ENCODE results near the gene SMIM26. TPM values are rescaled to one million over a fixed set of nuclear protein-coding genes. Genes with fewer than 3 reads are reported as not detected.
A peak's percentile ranks its signal among the peaks of the same experiment; 100 is the strongest.

SMIM26 gene
- total and polyA plus RNA-seq, 2 of the 13 experiments (the other 11 are each of a cell fraction or from before 2014, with no cell fraction given) = 214 to 249 TPM

GRCh38 chr20:18587665-18588573 is 20.7 kb downstream of the SMIM26 start, which contains the start of gene DTD1 (continued):
- 0 out of 2 replicates have a peak, but pooled peaks have one; percentile 62 for TF ChIP-seq CREBL2 (CRISPR knock-in tag; IDR thresholded peaks at IDR 0.05; ENCODE audit: borderline replicate concordance)
- TF ChIP-seq MNT (IDR thresholded peaks at IDR 0.05) = peak; percentile 37; the same call in 1 of the 2 replicates
- TF ChIP-seq DZIP1 (CRISPR knock-in tag; IDR thresholded peaks at IDR 0.05) = peak; percentile 73; the same call in 1 of the 2 replicates
- no peak for TF ChIP-seq ZNF432 (CRISPR knock-in tag; IDR thresholded peaks at IDR 0.05; ENCODE audit: borderline replicate concordance)
- peak; percentile 74; the same call in 1 of the 2 replicates for TF ChIP-seq ZNF616 (CRISPR knock-in tag; IDR thresholded peaks at IDR 0.05; ENCODE audit: low read depth)
- no peak for TF ChIP-seq ZFP36L1 (CRISPR knock-in tag; IDR thresholded peaks at IDR 0.05)
- no peak for TF ChIP-seq SIN3B (IDR thresholded peaks at IDR 0.05; ENCODE audit: low read length)
- TF ChIP-seq MXD4 (CRISPR knock-in tag; IDR thresholded peaks at IDR 0.05) = peak; percentile 67
- TF ChIP-seq GPBP1L1 (CRISPR knock-in tag; IDR thresholded peaks at IDR 0.05) = no peak
- no peak for TF ChIP-seq ZNF746 (CRISPR knock-in tag; IDR thresholded peaks at IDR 0.05)
- TF ChIP-seq ZNF282 (IDR thresholded peaks at IDR 0.05; ENCODE audit: partially characterized antibody) = no peak
- peak; percentile 70 for TF ChIP-seq CHD2 (IDR thresholded peaks at IDR 0.05; ENCODE audit: low read depth, low read length)
- TF ChIP-seq CERS6 (CRISPR knock-in tag; IDR thresholded peaks at IDR 0.05) = 0 out of 2 replicates have a peak, but pooled peaks have one; percentile 88
- TF ChIP-seq FOXO1 (CRISPR knock-in tag; IDR thresholded peaks at IDR 0.05) = peak; percentile 62; the same call in 1 of the 2 replicates
- TF ChIP-seq NR3C1 (CRISPR knock-in tag; IDR thresholded peaks at IDR 0.05) = no peak
- 0 out of 2 replicates have a peak, but pooled peaks have one; percentile 38 for TF ChIP-seq RFX5 (IDR thresholded peaks at IDR 0.05; ENCODE audit: low read depth, low read length)
- TF ChIP-seq PRPF4 (IDR thresholded peaks at IDR 0.05; ENCODE audit: low read depth, low read length, poor library complexity, severe bottlenecking) = no peak
- no peak for TF ChIP-seq MEIS1 (CRISPR knock-in tag; IDR thresholded peaks at IDR 0.05; ENCODE audit: borderline replicate concordance)
- peak; percentile 56 for TF ChIP-seq ZBTB33 (CRISPR knock-in tag; IDR thresholded peaks at IDR 0.05)
- TF ChIP-seq KDM6A (CRISPR knock-in tag; IDR thresholded peaks at IDR 0.05; ENCODE audit: low read depth) = no peak
- no peak for TF ChIP-seq HHEX (CRISPR knock-in tag; IDR thresholded peaks at IDR 0.05)

Data from HepG2 (cell line).